ENCODE data around the gene ARHGEF10L.

DNA sequence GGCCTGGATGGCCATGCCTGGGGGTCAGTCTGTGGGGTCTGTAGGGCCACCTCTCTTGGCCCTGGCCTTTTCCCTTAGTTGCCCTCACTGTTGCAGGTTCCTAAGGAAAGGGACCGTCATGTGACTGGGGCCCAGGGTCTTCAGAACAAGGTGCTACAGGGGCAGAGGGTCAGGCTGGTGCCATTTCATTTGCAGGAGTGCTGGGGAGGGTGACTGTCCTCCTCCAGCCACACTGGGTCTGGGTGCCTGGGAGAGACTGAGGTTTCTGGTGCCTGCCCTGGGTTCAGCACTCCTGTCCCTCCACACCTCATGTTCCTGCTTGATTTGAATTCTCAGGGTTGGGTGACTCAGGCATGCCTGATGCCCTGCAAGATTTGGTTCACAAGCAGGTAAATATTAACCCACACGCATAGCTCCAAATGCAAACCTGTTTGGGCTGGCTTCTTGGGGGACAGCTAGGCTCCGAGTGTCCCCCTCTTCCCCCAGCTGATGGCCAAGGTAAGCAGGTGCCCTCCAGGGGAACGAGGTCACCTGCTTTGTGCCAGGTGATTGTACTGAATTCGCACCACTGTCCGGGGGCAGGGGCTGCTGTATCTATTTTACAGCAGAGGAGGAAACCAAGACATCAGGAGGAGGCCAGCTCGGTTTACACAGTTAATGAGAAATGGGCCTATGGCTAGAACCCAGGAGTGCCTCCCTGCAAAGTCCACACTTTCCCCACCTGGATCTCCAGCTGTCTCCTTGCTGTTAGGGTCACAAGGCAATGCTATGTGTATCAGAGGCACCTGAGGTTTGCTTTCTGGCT is 20.3 kb downstream of the ARHGEF10L start:
- no peak for TF ChIP-seq GABPA (IDR thresholded peaks at IDR 0.05; ENCODE audit: low read depth)
- TF ChIP-seq, protein P1, sequence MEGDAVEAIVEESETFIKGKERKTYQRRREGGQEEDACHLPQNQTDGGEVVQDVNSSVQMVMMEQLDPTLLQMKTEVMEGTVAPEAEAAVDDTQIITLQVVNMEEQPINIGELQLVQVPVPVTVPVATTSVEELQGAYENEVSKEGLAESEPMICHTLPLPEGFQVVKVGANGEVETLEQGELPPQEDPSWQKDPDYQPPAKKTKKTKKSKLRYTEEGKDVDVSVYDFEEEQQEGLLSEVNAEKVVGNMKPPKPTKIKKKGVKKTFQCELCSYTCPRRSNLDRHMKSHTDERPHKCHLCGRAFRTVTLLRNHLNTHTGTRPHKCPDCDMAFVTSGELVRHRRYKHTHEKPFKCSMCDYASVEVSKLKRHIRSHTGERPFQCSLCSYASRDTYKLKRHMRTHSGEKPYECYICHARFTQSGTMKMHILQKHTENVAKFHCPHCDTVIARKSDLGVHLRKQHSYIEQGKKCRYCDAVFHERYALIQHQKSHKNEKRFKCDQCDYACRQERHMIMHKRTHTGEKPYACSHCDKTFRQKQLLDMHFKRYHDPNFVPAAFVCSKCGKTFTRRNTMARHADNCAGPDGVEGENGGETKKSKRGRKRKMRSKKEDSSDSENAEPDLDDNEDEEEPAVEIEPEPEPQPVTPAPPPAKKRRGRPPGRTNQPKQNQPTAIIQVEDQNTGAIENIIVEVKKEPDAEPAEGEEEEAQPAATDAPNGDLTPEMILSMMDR (IDR thresholded peaks at IDR 0.05; ENCODE audit: insufficient read depth, low read length): no peak
- TF ChIP-seq POLR2AphosphoS5 (IDR thresholded peaks at IDR 0.05; ENCODE audit: low read depth): no peak
- TF ChIP-seq, protein P2, sequence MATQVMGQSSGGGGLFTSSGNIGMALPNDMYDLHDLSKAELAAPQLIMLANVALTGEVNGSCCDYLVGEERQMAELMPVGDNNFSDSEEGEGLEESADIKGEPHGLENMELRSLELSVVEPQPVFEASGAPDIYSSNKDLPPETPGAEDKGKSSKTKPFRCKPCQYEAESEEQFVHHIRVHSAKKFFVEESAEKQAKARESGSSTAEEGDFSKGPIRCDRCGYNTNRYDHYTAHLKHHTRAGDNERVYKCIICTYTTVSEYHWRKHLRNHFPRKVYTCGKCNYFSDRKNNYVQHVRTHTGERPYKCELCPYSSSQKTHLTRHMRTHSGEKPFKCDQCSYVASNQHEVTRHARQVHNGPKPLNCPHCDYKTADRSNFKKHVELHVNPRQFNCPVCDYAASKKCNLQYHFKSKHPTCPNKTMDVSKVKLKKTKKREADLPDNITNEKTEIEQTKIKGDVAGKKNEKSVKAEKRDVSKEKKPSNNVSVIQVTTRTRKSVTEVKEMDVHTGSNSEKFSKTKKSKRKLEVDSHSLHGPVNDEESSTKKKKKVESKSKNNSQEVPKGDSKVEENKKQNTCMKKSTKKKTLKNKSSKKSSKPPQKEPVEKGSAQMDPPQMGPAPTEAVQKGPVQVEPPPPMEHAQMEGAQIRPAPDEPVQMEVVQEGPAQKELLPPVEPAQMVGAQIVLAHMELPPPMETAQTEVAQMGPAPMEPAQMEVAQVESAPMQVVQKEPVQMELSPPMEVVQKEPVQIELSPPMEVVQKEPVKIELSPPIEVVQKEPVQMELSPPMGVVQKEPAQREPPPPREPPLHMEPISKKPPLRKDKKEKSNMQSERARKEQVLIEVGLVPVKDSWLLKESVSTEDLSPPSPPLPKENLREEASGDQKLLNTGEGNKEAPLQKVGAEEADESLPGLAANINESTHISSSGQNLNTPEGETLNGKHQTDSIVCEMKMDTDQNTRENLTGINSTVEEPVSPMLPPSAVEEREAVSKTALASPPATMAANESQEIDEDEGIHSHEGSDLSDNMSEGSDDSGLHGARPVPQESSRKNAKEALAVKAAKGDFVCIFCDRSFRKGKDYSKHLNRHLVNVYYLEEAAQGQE (IDR thresholded peaks at IDR 0.05; ENCODE audit: insufficient replicate concordance, low read depth): no peak
- TF ChIP-seq SPI1 (IDR thresholded peaks at IDR 0.05; ENCODE audit: borderline replicate concordance, low read depth): no peak
